OCI-LY3 (cell line): Measurements from ENCODE around the gene PHYKPL.

ENCODE experiments used
- EZH2phosphoT487 ChIP-seq: fragments of 200-600 bp; shearing (Covaris generic); IDR thresholded peaks from 2 replicates; pipeline ENCODE4 v1.6.1; 2018; ENCODE audit warnings: antibody characterized with exemption, mixed run types, low read depth
- TF ChIP-seq, protein P1 (sequence below): fragments of 200-600, 300-600 bp; sonication (generic); IDR thresholded peaks from 2 replicates; pipeline ENCODE4 v1.5.1; 2014; ENCODE audit warnings: antibody characterized with exemption, low read length, low read depth

DNA sequence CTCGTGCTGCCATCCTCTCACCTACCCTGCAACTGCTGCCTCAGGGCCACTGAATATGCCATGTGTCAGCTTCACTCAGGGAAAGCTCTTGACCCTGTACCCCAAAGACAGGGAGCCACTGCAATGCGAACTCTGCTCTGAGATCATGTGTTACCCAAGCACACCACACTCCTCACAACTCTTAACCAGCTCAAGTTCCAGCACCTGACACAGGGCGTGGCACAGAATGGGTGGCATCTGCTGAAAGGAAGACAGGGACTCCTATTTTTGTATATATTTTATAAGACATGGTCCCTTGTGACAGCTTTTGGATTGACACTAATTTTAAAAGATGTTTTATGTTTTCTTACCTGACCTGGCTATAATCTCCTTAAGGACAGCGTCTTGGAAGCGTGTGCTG is 10.7 kb downstream of the PHYKPL start:
- TF ChIP-seq, protein P1, sequence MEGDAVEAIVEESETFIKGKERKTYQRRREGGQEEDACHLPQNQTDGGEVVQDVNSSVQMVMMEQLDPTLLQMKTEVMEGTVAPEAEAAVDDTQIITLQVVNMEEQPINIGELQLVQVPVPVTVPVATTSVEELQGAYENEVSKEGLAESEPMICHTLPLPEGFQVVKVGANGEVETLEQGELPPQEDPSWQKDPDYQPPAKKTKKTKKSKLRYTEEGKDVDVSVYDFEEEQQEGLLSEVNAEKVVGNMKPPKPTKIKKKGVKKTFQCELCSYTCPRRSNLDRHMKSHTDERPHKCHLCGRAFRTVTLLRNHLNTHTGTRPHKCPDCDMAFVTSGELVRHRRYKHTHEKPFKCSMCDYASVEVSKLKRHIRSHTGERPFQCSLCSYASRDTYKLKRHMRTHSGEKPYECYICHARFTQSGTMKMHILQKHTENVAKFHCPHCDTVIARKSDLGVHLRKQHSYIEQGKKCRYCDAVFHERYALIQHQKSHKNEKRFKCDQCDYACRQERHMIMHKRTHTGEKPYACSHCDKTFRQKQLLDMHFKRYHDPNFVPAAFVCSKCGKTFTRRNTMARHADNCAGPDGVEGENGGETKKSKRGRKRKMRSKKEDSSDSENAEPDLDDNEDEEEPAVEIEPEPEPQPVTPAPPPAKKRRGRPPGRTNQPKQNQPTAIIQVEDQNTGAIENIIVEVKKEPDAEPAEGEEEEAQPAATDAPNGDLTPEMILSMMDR = no peak
- no peak for TF ChIP-seq EZH2phosphoT487
